PFSK-1 (cell line): ENCODE measurements around the gene BST2. TPM values are rescaled to one million over a fixed set of nuclear protein-coding genes. Genes with fewer than 3 reads are reported as not detected.

ENCODE experiments used
- FOXP2 ChIP-seq: optimal IDR thresholded peaks from 2 replicates; pipeline ENCODE3; 2011; ENCODE audit warnings: borderline replicate concordance, control low read depth, inconsistent platforms; ENCODE audit not compliant: insufficient read depth; ENCODE audit errors: extremely low read length, extremely low read depth
- POLR2AphosphoS5 ChIP-seq: IDR thresholded peaks from 2 replicates; pipeline ENCODE4 v1.6.1; 2012; ENCODE audit warnings: low read depth, mild to moderate bottlenecking, control low read depth, low read length, moderate library complexity
- SIN3A ChIP-seq: IDR thresholded peaks from 2 replicates; pipeline ENCODE4 v1.6.1; 2012; ENCODE audit warnings: mild to moderate bottlenecking, low read length, moderate library complexity, borderline replicate concordance; ENCODE audit not compliant: insufficient read depth
- TAF1 ChIP-seq: IDR thresholded peaks from 2 replicates; pipeline ENCODE4 v1.6.1; 2012; ENCODE audit warnings: low read length, control low read depth, borderline replicate concordance; ENCODE audit not compliant: insufficient read depth
- polyA plus RNA-seq: library from polyadenylated mRNA; unstranded; fragments of >200 nt; gene quantifications from one replicate; pipeline ENCODE4 v1.2.1, GENCODE V29; 2012; ENCODE audit warnings: low read depth, missing spikeins; ENCODE audit not compliant: insufficient read length
- TF ChIP-seq, protein P1 (sequence below), 2 experiments: IDR thresholded peaks; 2 replicates each; pipeline versions ENCODE4 v1.6.1 to v1.8.0; 2011 to 2012; ENCODE audit warnings: low read depth in 2 of 2, low read length in 2 of 2, control low read depth in 1 of 2, inconsistent platforms in 1 of 2, mild to moderate bottlenecking in 1 of 2, moderate library complexity in 1 of 2; ENCODE audit not compliant: insufficient read depth in 1 of 2

BST2 gene, protein sequence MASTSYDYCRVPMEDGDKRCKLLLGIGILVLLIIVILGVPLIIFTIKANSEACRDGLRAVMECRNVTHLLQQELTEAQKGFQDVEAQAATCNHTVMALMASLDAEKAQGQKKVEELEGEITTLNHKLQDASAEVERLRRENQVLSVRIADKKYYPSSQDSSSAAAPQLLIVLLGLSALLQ
- 14.7 TPM for polyA plus RNA-seq

DNA sequence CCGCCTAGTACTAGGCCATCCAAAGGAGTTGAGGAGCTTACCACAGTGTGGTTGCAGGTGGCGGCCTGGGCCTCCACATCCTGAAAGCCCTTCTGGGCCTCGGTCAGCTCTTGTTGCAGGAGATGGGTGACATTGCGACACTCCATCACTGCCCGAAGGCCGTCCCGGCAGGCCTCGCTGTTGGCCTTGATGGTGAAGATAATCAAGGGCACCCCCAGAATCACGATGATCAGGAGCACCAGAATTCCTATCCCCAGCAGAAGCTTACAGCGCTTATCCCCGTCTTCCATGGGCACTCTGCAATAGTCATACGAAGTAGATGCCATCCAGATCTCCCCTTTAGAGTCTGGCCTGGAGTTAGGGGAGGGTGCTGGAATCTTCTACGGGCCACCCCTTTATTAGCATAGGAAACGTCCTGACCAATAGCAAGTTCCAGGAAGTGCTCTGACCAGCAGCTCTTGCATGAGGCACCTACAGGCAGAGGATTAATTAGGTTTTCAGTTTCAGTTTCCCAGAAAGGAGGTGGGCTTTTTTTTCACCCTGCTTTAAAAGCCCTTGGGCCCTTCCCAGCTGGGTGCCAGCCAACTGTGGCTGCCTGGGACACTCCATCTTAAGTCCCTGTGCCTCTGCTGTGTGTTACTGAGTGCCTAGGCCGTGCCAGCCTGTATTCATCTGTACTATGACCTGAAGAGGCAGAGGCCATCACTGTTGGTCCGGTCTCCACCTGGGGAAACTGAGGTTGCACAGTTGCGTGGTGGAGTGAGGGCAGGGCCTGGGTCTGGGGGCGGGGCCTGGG, at the start of gene BST2:
BST2 (minus strand) TSS at position 381 of the 796 bp plus-strand sequence; CDS start at position 326, 55 bp downstream.
- TF ChIP-seq TAF1, result no peak
- TF ChIP-seq SIN3A, result no peak
- TF ChIP-seq POLR2AphosphoS5, result no peak; the same call in 1 of the 2 replicates
- TF ChIP-seq, protein P1, sequence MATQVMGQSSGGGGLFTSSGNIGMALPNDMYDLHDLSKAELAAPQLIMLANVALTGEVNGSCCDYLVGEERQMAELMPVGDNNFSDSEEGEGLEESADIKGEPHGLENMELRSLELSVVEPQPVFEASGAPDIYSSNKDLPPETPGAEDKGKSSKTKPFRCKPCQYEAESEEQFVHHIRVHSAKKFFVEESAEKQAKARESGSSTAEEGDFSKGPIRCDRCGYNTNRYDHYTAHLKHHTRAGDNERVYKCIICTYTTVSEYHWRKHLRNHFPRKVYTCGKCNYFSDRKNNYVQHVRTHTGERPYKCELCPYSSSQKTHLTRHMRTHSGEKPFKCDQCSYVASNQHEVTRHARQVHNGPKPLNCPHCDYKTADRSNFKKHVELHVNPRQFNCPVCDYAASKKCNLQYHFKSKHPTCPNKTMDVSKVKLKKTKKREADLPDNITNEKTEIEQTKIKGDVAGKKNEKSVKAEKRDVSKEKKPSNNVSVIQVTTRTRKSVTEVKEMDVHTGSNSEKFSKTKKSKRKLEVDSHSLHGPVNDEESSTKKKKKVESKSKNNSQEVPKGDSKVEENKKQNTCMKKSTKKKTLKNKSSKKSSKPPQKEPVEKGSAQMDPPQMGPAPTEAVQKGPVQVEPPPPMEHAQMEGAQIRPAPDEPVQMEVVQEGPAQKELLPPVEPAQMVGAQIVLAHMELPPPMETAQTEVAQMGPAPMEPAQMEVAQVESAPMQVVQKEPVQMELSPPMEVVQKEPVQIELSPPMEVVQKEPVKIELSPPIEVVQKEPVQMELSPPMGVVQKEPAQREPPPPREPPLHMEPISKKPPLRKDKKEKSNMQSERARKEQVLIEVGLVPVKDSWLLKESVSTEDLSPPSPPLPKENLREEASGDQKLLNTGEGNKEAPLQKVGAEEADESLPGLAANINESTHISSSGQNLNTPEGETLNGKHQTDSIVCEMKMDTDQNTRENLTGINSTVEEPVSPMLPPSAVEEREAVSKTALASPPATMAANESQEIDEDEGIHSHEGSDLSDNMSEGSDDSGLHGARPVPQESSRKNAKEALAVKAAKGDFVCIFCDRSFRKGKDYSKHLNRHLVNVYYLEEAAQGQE (IDR thresholded peaks at IDR 0.05; ENCODE audit: insufficient read depth in 1 of 2, low read depth in 2 of 2, low read length in 2 of 2), result no peak
- no peak for TF ChIP-seq FOXP2

DNA sequence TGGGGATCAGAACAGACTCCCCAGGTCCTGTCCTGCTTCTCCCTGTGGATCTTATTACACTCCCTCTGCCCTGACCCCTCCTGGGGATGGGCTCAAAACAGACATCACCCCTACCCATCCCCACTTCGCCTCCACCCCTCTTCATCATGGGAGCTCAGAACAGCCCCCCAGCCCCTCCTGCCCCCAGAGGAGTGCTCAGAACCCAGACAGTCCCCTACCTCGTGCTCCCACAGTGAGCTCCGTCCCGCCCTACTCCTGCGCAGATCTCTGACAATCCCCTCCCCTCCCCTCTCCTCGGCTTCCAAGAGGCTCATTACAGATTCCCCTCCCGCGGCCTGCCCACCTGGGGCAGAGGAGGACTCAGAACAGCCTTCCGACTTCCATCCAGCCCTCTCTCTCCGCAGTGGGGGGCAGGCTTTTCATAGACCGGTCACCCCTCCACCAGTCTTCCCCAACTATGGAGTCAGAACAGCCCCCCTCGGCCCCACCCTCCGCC, 49.2 kb upstream of the BST2 start:
- TF ChIP-seq, protein P1 (IDR thresholded peaks at IDR 0.05; ENCODE audit: insufficient read depth in 1 of 2, low read depth in 2 of 2, low read length in 2 of 2), result no peak
- TF ChIP-seq FOXP2 (no peak), TAF1 (no peak), POLR2AphosphoS5 (no peak), SIN3A (no peak)

DNA sequence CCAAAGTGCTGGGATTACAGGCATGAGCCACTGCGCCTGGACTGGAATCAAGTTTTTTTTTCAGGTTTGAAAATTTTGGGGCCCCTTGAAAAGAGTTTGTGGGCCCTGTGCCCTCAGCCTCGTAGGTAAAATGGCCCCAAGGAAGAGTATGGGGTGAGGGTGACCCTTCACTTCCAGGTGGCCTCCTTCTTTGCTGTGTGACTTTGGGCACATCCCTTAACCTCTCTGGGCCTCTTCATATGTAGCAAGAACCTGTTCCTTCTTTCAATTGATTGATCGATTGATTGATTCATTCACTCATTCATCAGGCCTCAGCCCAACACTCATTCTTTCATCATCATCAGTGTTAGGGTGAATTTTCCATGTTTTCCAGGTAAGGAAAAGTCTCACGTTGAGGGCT, 46.4 kb upstream of the BST2 start:
- TF ChIP-seq POLR2AphosphoS5, result no peak
- no peak for TF ChIP-seq SIN3A
- TF ChIP-seq, protein P1 (IDR thresholded peaks at IDR 0.05; ENCODE audit: insufficient read depth in 1 of 2, low read depth in 2 of 2, low read length in 2 of 2), result no peak
- no peak for TF ChIP-seq FOXP2
- no peak for TF ChIP-seq TAF1

DNA sequence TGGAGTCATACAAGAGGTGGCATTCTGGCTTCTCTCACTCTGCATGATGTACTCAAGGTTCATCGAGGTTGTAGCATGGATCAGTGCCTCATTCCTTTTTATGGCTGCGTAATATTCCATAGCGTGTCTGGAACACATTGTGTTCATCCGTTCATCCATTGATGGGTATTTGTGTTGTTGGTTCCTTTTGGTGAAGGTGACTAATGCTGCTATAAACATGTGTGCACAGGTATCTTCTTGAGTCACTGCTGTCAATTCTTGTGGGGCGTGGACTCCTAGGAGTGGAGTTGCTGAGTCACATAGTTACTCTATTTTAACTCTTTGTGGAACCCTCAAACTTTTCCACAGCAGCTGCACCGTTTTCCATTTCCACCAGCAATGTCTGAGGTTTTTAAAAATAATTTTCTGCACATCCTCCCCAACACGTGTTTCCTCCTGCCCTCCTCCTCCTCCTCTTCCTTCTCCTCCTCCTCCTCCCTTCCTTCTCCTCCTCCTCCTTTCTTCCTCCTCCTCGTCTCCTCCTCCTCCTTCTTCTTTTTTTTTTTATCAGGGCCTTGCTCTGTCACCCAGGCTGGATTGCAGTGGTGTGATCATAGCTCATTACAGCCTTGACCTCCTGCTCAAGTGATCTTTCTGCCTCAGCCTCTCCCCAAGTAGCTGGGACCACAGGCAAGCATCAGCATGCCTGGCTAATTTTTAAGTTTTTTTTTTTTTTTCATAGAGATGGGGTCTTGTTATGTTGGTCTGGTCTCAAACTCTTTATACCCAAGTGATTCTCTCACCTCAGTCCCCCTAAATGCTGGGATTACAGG, 45.0 kb upstream of the BST2 start:
- TF ChIP-seq SIN3A (no peak), TAF1 (no peak), POLR2AphosphoS5 (no peak), FOXP2 (no peak)
- TF ChIP-seq, protein P1 (IDR thresholded peaks at IDR 0.05; ENCODE audit: insufficient read depth in 1 of 2, low read depth in 2 of 2, low read length in 2 of 2), result no peak
